Measurements from ENCODE around the gene WDHD1. TPM values are rescaled to one million over a fixed set of nuclear protein-coding genes. Genes with fewer than 3 reads are reported as not detected.

Gene WDHD1
- 1 to 10 TPM; 1.4 to 4.2 (median 2.7) TPM for total RNA-seq
- polyA plus RNA-seq: 1 to 10 TPM; 1.2 to 2.5 TPM
- long read RNA-seq, donor 1, partial matches to known transcripts: 2 of 5 reads
- long read RNA-seq, donor 1, other reads (novel, unspliced or antisense): 3 of 5 reads
- long read RNA-seq, donor 2, full-length matches to known transcripts: 1 of 167 reads
- long read RNA-seq, donor 2, partial matches to known transcripts: 166 of 167 reads
- long read RNA-seq, donor 2, other reads (novel, unspliced or antisense): 0 of 167 reads
- long read RNA-seq, donor 3, full-length matches to known transcripts: 3 of 3 reads
- long read RNA-seq, donor 3, partial matches to known transcripts: 0 of 3 reads
- long read RNA-seq, donor 3, other reads (novel, unspliced or antisense): 0 of 3 reads

- TF ChIP-seq, protein P1, sequence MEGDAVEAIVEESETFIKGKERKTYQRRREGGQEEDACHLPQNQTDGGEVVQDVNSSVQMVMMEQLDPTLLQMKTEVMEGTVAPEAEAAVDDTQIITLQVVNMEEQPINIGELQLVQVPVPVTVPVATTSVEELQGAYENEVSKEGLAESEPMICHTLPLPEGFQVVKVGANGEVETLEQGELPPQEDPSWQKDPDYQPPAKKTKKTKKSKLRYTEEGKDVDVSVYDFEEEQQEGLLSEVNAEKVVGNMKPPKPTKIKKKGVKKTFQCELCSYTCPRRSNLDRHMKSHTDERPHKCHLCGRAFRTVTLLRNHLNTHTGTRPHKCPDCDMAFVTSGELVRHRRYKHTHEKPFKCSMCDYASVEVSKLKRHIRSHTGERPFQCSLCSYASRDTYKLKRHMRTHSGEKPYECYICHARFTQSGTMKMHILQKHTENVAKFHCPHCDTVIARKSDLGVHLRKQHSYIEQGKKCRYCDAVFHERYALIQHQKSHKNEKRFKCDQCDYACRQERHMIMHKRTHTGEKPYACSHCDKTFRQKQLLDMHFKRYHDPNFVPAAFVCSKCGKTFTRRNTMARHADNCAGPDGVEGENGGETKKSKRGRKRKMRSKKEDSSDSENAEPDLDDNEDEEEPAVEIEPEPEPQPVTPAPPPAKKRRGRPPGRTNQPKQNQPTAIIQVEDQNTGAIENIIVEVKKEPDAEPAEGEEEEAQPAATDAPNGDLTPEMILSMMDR (IDR thresholded peaks at IDR 0.05): peak in 2 of 3 donors; percentile 14 to 31
- TF ChIP-seq EP300 (IDR thresholded peaks at IDR 0.05): no peak
- peak; percentile 74 for TF ChIP-seq POLR2A (IDR thresholded peaks at IDR 0.05)
- H3K36me3 ChIP-seq: no peaks in the 10 kb centered on the region
- intact Hi-C loops (cut with DNase I): no loop called here
- peak within 1 kb of the TSS; percentile 83 for H3K4me3 ChIP-seq
- peaks cover 3% of the 10 kb centered on the region for H3K4me1 ChIP-seq (ENCODE audit: insufficient read depth)
- DNase-seq: peak; percentile 90 to 96 (median 94)
- WGBS, 3 donors: 0 to 1% (median 0%) methylated on average over 43 to 56 of the region's 56 CpGs
- no peaks in the 10 kb centered on the region for H3K27me3 ChIP-seq
- H3K9me3 ChIP-seq: no peaks in the 10 kb centered on the region
- H3K27ac ChIP-seq: peak within 1 kb of the TSS; percentile 2 to 73
Measured at GRCh38 chr14:55026793-55027561, at the start of gene WDHD1, which contains the start of gene SOCS4. Gene WDHD1, minus strand, starts transcription at chr14:55027099. Its CDS starts 312 bp downstream, at chr14:55026787. Gene SOCS4, plus strand, starts transcription at chr14:55027236. Its CDS starts 15,806 bp downstream, at chr14:55043042.

- WGBS, 3 donors: 80 to 84% (median 82%) methylated on average over 3 of the region's 3 CpGs
Measured at GRCh38 chr14:55075628-55076175, 48.8 kb upstream of the WDHD1 start.

GRCh38 chr14:55074662-55075061, 47.8 kb upstream of the WDHD1 start:
- Histone ChIP-seq H3K36me3 (no peaks in the 10 kb centered on the region), H3K4me3 (no peak overlapping the region), H3K9me3 (no peaks in the 10 kb centered on the region), H3K27me3 (no peaks in the 10 kb centered on the region), H3K4me1 (ENCODE audit: insufficient read depth) (peaks cover 2% of the 10 kb centered on the region), H3K27ac (no peak overlapping the region)
- intact Hi-C loops (cut with DNase I): no loop called here
- WGBS, 3 donors: 9 to 14% (median 10%) methylated on average over 5 of the region's 5 CpGs
- TF ChIP-seq EP300 (IDR thresholded peaks at IDR 0.05): no peak
- TF ChIP-seq POLR2A (IDR thresholded peaks at IDR 0.05): no peak
- TF ChIP-seq, protein P1 (IDR thresholded peaks at IDR 0.05): no peak
- no peak for DNase-seq

More at GRCh38 chr14:55075628-55076175, 48.8 kb upstream of the WDHD1 start:
- Histone ChIP-seq H3K36me3 (no peaks in the 10 kb centered on the region), H3K4me3 (no peak overlapping the region), H3K27ac (no peak overlapping the region), H3K4me1 (ENCODE audit: insufficient read depth) (peaks cover 2% of the 10 kb centered on the region), H3K9me3 (no peaks in the 10 kb centered on the region), H3K27me3 (no peaks in the 10 kb centered on the region)
- no peak for DNase-seq
- TF ChIP-seq EP300 (IDR thresholded peaks at IDR 0.05) (no peak), POLR2A (IDR thresholded peaks at IDR 0.05) (no peak)
- TF ChIP-seq, protein P1 (IDR thresholded peaks at IDR 0.05): no peak
- intact Hi-C loops (cut with DNase I): no loop called here

GRCh38 chr14:55073856-55074255, 47.0 kb upstream of the WDHD1 start:
- Histone ChIP-seq H3K4me1 (ENCODE audit: insufficient read depth) (peaks cover 2% of the 10 kb centered on the region), H3K36me3 (no peaks in the 10 kb centered on the region), H3K27me3 (no peaks in the 10 kb centered on the region), H3K27ac (no peak overlapping the region), H3K4me3 (no peak overlapping the region), H3K9me3 (no peaks in the 10 kb centered on the region)
- DNase-seq: no peak
- 9 to 17% (median 9%) methylated on average over 2 of the region's 2 CpGs for WGBS, 3 donors
- intact Hi-C loops (cut with DNase I): no loop called here
- no peak for TF ChIP-seq EP300 (IDR thresholded peaks at IDR 0.05)
- TF ChIP-seq, protein P1 (IDR thresholded peaks at IDR 0.05): no peak
- TF ChIP-seq POLR2A (IDR thresholded peaks at IDR 0.05): no peak

Data from ovary (tissue), 10 donors.